ENCODE measurements around the gene EXOC8. TPM values are rescaled to one million over a fixed set of nuclear protein-coding genes. Genes with fewer than 3 reads are reported as not detected.

The EXOC8 gene
- total RNA-seq, 1 donor from 2014 or later: 9.9 TPM

GRCh38 chr1:231359113-231359512, 21.5 kb upstream of the EXOC8 start:
- H3K4me3 ChIP-seq: no peak overlapping the region
- no peak for DNase-seq (ENCODE audit: low spot score in 2 of 2)
- peak overlapping the region in 1 of 2 donors; percentile 33 for H3K27ac ChIP-seq
- no peaks in the 10 kb centered on the region for H3K27me3 ChIP-seq
- H3K4me1 ChIP-seq: peaks cover 0 to 2% of the 10 kb centered on the region in 2 donors
- TF ChIP-seq CTCF (IDR thresholded peaks at IDR 0.05): no peak
- H3K9me3 ChIP-seq: no peaks in the 10 kb centered on the region
- peaks cover 0 to 4% of the 10 kb centered on the region in 2 donors for H3K36me3 ChIP-seq
- intact Hi-C loops (cut with DNase I): no loop called here

GRCh38 chr1:231357831-231358354, 20.2 kb upstream of the EXOC8 start:
- no peaks in the 10 kb centered on the region for H3K27me3 ChIP-seq
- peaks cover 4 to 6% of the 10 kb centered on the region in 2 donors for H3K36me3 ChIP-seq
- peak overlapping the region in 1 of 2 donors; percentile 31 for H3K27ac ChIP-seq
- peaks cover 0 to 2% of the 10 kb centered on the region in 2 donors for H3K4me1 ChIP-seq
- intact Hi-C loops (cut with DNase I): loop anchor here (1.0 kb wide), 3 partner anchors 64 to 246 kb away; partner anchors contain the start of genes EGLN1 and TSNAX
- DNase-seq (ENCODE audit: low spot score in 2 of 2): peak in 1 of 2 donors; percentile 70
- H3K9me3 ChIP-seq: no peaks in the 10 kb centered on the region
- no peak overlapping the region for H3K4me3 ChIP-seq
- TF ChIP-seq CTCF (IDR thresholded peaks at IDR 0.05): peak; percentile 63 to 76 (median 71)

GRCh38 chr1:231357187-231357772, 19.6 kb upstream of the EXOC8 start:
- TF ChIP-seq CTCF (IDR thresholded peaks at IDR 0.05): no peak
- no peak overlapping the region for H3K27ac ChIP-seq
- peaks cover 0 to 2% of the 10 kb centered on the region in 2 donors for H3K4me1 ChIP-seq
- H3K9me3 ChIP-seq: no peaks in the 10 kb centered on the region
- DNase-seq (ENCODE audit: low spot score in 2 of 2): no peak
- no peaks in the 10 kb centered on the region for H3K27me3 ChIP-seq
- H3K4me3 ChIP-seq: no peak overlapping the region
- peaks cover 5 to 12% of the 10 kb centered on the region in 2 donors for H3K36me3 ChIP-seq
- intact Hi-C loops (cut with DNase I): loop anchor here (1.0 kb wide), 2 partner anchors 171 to 247 kb away; partner anchors contain the start of gene TSNAX

GRCh38 chr1:231355171-231355570, 17.5 kb upstream of the EXOC8 start:
- Histone ChIP-seq H3K27me3 (no peaks in the 10 kb centered on the region), H3K4me1 (peaks cover 0 to 2% of the 10 kb centered on the region in 2 donors), H3K27ac (no peak overlapping the region), H3K36me3 (peaks cover 5 to 31% of the 10 kb centered on the region in 2 donors), H3K4me3 (no peak overlapping the region), H3K9me3 (no peaks in the 10 kb centered on the region)
- intact Hi-C loops (cut with DNase I): no loop called here
- no peak for DNase-seq (ENCODE audit: low spot score in 2 of 2)
- TF ChIP-seq CTCF (IDR thresholded peaks at IDR 0.05): no peak

GRCh38 chr1:231354330-231355020, 16.8 kb upstream of the EXOC8 start:
- DNase-seq (ENCODE audit: low spot score in 2 of 2): no peak
- H3K36me3 ChIP-seq: peaks cover 5 to 38% of the 10 kb centered on the region in 2 donors
- no peak for TF ChIP-seq CTCF (IDR thresholded peaks at IDR 0.05)
- intact Hi-C loops (cut with DNase I): no loop called here
- H3K4me1 ChIP-seq: peaks cover 0 to 2% of the 10 kb centered on the region in 2 donors
- no peak overlapping the region for H3K4me3 ChIP-seq
- no peaks in the 10 kb centered on the region for H3K9me3 ChIP-seq
- H3K27ac ChIP-seq: no peak overlapping the region
- H3K27me3 ChIP-seq: no peaks in the 10 kb centered on the region
